GM10847 (cell line): ENCODE results near the gene FAM170B.

Experiments
- POLR2A ChIP-seq: IDR thresholded peaks from 2 replicates; pipeline ENCODE4 v1.6.1; 2011; ENCODE audit not compliant: insufficient read length; ENCODE audit errors: extremely low read depth

Gene FAM170B

GRCh38 chr10:49133706-49134248 lies at the start of gene FAM170B:
TSS of gene FAM170B (minus strand) at chr10:49134021. CDS start at chr10:49133918, 103 bp downstream.
- no peak for TF ChIP-seq POLR2A

- TF ChIP-seq POLR2A: no peak
These were observed 49.0 kb upstream of the FAM170B start for GRCh38 chr10:49182776-49183175.

GRCh38 chr10:49180444-49180860 lies 46.6 kb upstream of the FAM170B start:
- no peak for TF ChIP-seq POLR2A

- TF ChIP-seq POLR2A: no peak
These were observed 46.0 kb upstream of the FAM170B start for GRCh38 chr10:49179699-49180443.

- no peak for TF ChIP-seq POLR2A
These were observed 45.0 kb upstream of the FAM170B start for GRCh38 chr10:49178489-49179471.

- TF ChIP-seq POLR2A: no peak
These were observed 43.9 kb upstream of the FAM170B start for GRCh38 chr10:49177391-49178355.

GRCh38 chr10:49176310-49177268 lies 42.8 kb upstream of the FAM170B start:
- no peak for TF ChIP-seq POLR2A

GRCh38 chr10:49175587-49176309 lies 41.9 kb upstream of the FAM170B start:
- no peak for TF ChIP-seq POLR2A

- TF ChIP-seq POLR2A: no peak
These were observed 41.2 kb upstream of the FAM170B start for GRCh38 chr10:49174926-49175500.

- TF ChIP-seq POLR2A: no peak
These were observed 40.6 kb upstream of the FAM170B start for GRCh38 chr10:49174261-49174925.

GRCh38 chr10:49173853-49174252 lies 40.0 kb upstream of the FAM170B start:
- no peak for TF ChIP-seq POLR2A

- no peak for TF ChIP-seq POLR2A
These were observed 39.5 kb upstream of the FAM170B start for GRCh38 chr10:49173201-49173772.

- no peak for TF ChIP-seq POLR2A
These were observed 38.9 kb upstream of the FAM170B start for GRCh38 chr10:49172777-49173132.
